Measurements from ENCODE around the gene SH3RF2.

SH3RF2 gene

GRCh38 chr5:145925353-145925752, 11.0 kb upstream of the SH3RF2 start:
- Histone ChIP-seq H3K79me2 (ENCODE audit: low read length) (no peaks in the 10 kb centered on the region), H3K4me2 (ENCODE audit: low read depth, low read length) (no peak overlapping the region), H3K9me2 (replicated peaks; ENCODE audit: insufficient read depth, low read length) (no peaks in the 10 kb centered on the region), H4K20me1 (ENCODE audit: insufficient read depth, low read length) (no peaks in the 10 kb centered on the region), H3K27ac (ENCODE audit: low read length) (no peak overlapping the region), H3K9ac (ENCODE audit: low read length) (no peak overlapping the region), H3K27me3 (replicated peaks; ENCODE audit: insufficient read depth, low read length) (no peaks in the 10 kb centered on the region), H2AFZ (ENCODE audit: low read length) (no peak overlapping the region), H3K9me3 (replicated peaks; ENCODE audit: insufficient read depth, low read length) (no peaks in the 10 kb centered on the region), H3F3A (ENCODE audit: insufficient read depth, low read length) (no peaks in the 10 kb centered on the region), H3K36me3 (replicated peaks; ENCODE audit: insufficient read depth, low read length) (no peaks in the 10 kb centered on the region), H3K4me1 (ENCODE audit: low read length) (no peaks in the 10 kb centered on the region), H3K4me3 (ENCODE audit: low read length) (no peak overlapping the region)
- no peak for TF ChIP-seq EZH2 (optimal IDR thresholded peaks at IDR 0.05; ENCODE audit: low read depth, low read length)
- no peak for TF ChIP-seq CTCF (IDR thresholded peaks at IDR 0.05; ENCODE audit: low read length)
- TF ChIP-seq EZH2phosphoT487 (IDR thresholded peaks at IDR 0.05; ENCODE audit: low read length), result no peak
- DNase-seq, result no peak

GRCh38 chr5:145925803-145926202, 10.6 kb upstream of the SH3RF2 start:
- no peak overlapping the region for H3K27ac ChIP-seq (ENCODE audit: low read length)
- H3K9ac ChIP-seq (ENCODE audit: low read length), result no peak overlapping the region
- H3K4me2 ChIP-seq (ENCODE audit: low read depth, low read length), result no peak overlapping the region

GRCh38 chr5:145931718-145932117, 4.7 kb upstream of the SH3RF2 start:
- H3K9me2 ChIP-seq (replicated peaks; ENCODE audit: insufficient read depth, low read length), result no peaks in the 10 kb centered on the region

More at GRCh38 chr5:145925803-145926202, 10.6 kb upstream of the SH3RF2 start:
- Histone ChIP-seq H3K4me1 (ENCODE audit: low read length) (no peaks in the 10 kb centered on the region), H3K79me2 (ENCODE audit: low read length) (no peaks in the 10 kb centered on the region), H3K9me2 (replicated peaks; ENCODE audit: insufficient read depth, low read length) (no peaks in the 10 kb centered on the region), H3F3A (ENCODE audit: insufficient read depth, low read length) (no peaks in the 10 kb centered on the region), H3K36me3 (replicated peaks; ENCODE audit: insufficient read depth, low read length) (no peaks in the 10 kb centered on the region), H4K20me1 (ENCODE audit: insufficient read depth, low read length) (no peaks in the 10 kb centered on the region), H3K27me3 (replicated peaks; ENCODE audit: insufficient read depth, low read length) (no peaks in the 10 kb centered on the region), H2AFZ (ENCODE audit: low read length) (no peak overlapping the region), H3K9me3 (replicated peaks; ENCODE audit: insufficient read depth, low read length) (no peaks in the 10 kb centered on the region), H3K4me3 (ENCODE audit: low read length) (no peak overlapping the region)
- TF ChIP-seq CTCF (IDR thresholded peaks at IDR 0.05; ENCODE audit: low read length) (no peak), EZH2 (optimal IDR thresholded peaks at IDR 0.05; ENCODE audit: low read depth, low read length) (no peak), EZH2phosphoT487 (IDR thresholded peaks at IDR 0.05; ENCODE audit: low read length) (no peak)
- DNase-seq, result no peak

More at GRCh38 chr5:145931718-145932117, 4.7 kb upstream of the SH3RF2 start:
- H3K9me3 ChIP-seq (replicated peaks; ENCODE audit: insufficient read depth, low read length), result no peaks in the 10 kb centered on the region
- no peaks in the 10 kb centered on the region for H3K4me1 ChIP-seq (ENCODE audit: low read length)
- H3K27ac ChIP-seq (ENCODE audit: low read length), result no peak overlapping the region
- DNase-seq, result no peak
- no peak overlapping the region for H3K4me2 ChIP-seq (ENCODE audit: low read depth, low read length)
- H4K20me1 ChIP-seq (ENCODE audit: insufficient read depth, low read length), result no peaks in the 10 kb centered on the region
- H3F3A ChIP-seq (ENCODE audit: insufficient read depth, low read length), result no peaks in the 10 kb centered on the region
- no peaks in the 10 kb centered on the region for H3K79me2 ChIP-seq (ENCODE audit: low read length)
- no peak overlapping the region for H3K9ac ChIP-seq (ENCODE audit: low read length)
- H2AFZ ChIP-seq (ENCODE audit: low read length), result no peak overlapping the region
- TF ChIP-seq EZH2phosphoT487 (IDR thresholded peaks at IDR 0.05; ENCODE audit: low read length) (no peak), CTCF (IDR thresholded peaks at IDR 0.05; ENCODE audit: low read length) (no peak)
- H3K4me3 ChIP-seq (ENCODE audit: low read length), result no peak overlapping the region
- H3K27me3 ChIP-seq (replicated peaks; ENCODE audit: insufficient read depth, low read length), result no peaks in the 10 kb centered on the region
- H3K36me3 ChIP-seq (replicated peaks; ENCODE audit: insufficient read depth, low read length), result no peaks in the 10 kb centered on the region
